ENCODE data around the gene KLLN. TPM values are rescaled to one million over a fixed set of nuclear protein-coding genes. Genes with fewer than 3 reads are reported as not detected.
A peak's percentile ranks its signal among the peaks of the same experiment; 100 is the strongest.

The KLLN gene
- total and polyA plus RNA-seq, 2 donors (not counting 1 experiment from before 2014, with no cell fraction given): 0.45 to 2.2 TPM

DNA sequence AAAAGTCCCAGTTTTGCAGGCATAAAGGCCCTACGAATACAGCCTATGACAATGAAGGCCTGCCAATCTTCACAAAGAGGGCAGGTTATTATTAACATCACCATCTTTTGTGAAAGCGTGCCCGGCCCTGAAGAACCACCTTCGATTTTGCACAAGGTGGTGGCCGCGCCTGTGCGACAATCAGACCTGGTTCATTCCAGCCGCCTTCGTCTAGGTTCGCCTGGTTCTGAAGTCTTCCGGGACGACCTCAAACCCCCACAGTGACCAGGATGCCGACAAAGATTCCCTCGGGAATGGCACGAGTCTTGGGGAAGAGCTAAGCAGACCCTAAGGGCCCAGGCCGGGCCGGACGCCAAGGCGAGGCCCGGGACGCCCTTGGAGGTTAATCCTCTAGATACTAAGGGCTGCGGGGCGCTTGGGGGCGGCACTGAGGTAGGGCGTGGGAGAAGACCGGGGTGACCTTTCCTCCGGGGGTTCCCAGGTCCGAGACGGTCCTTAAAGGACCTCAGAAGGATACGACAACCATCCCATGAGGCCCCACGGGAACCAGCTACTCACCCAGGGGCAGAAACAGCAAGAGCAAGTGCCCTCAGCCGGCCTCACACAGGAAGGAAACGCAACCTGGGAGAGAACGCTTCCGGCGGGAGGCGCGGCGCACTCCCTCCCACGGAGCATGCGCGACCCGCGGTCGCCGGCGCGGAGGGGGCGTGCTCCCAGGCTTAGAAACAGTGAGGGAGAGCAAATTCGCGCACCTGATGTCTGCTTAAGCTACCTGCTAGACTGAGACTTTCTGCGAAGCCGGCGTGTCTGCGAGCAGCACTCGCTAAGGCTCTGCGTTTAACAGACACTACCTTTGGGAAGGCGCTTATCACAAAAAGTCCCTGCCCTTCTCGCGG is 45.5 kb downstream of the KLLN start, which contains the start of gene ATAD1:
Gene ATAD1 (minus strand): TSS at position 618 of the 896 bp plus-strand sequence. CDS start 3,627 bp downstream, outside the sequence.
- Mint-ChIP-seq H3K27me3 (no peaks in the 10 kb centered on the region), H3K4me1 (peaks cover 37% of the 10 kb centered on the region), H3K4me3 (peak within 1 kb of the TSS; percentile 96), H3K9me3 (ENCODE audit: insufficient read depth) (no peaks in the 10 kb centered on the region), H3K27ac (peak within 1 kb of the TSS; percentile 97)
- DNase-seq: peak; percentile 93
- Histone ChIP-seq H3K27ac (ENCODE audit: low read length in 2 of 2) (peak within 1 kb of the TSS; percentile 91 to 95), H3K9me3 (ENCODE audit: control extremely low read depth in 1 of 3, control insufficient read depth in 2 of 3, insufficient read depth in 1 of 3, low read length in 2 of 3) (no peaks in the 10 kb centered on the region), H3K4me3 (ENCODE audit: control extremely low read depth in 1 of 5, extremely low read depth in 1 of 5, insufficient read depth in 1 of 5, low read depth in 2 of 5, low read length in 4 of 5) (peak within 1 kb of the TSS; percentile 84 to 93 (median 87)), H4K20me1 (ENCODE audit: control insufficient read depth, insufficient read depth, low read length, poor library complexity, severe bottlenecking) (peaks cover 19% of the 10 kb centered on the region), H3K36me3 (replicated peaks in 1 of 2; ENCODE audit: control extremely low read depth in 1 of 2, control insufficient read depth in 1 of 2, extremely low read depth in 1 of 2, insufficient read depth in 2 of 2, low read length in 1 of 2) (peaks cover 0 to 2% of the 10 kb centered on the region in 2 experiments), H3K9ac (ENCODE audit: low read length) (peak within 1 kb of the TSS; percentile 87), H2AFZ (ENCODE audit: insufficient read depth, low read depth, low read length, poor library complexity, severe bottlenecking) (peak within 1 kb of the TSS; percentile 88), H3K79me2 (ENCODE audit: control insufficient read depth, insufficient read depth, low read length) (peaks cover 47% of the 10 kb centered on the region), H3K27me3 (replicated peaks in 1 of 4; ENCODE audit: control extremely low read depth in 1 of 4, control insufficient read depth in 3 of 4, insufficient read depth in 4 of 4, low read length in 3 of 4) (no peaks in the 10 kb centered on the region), H3K4me2 (replicated peaks; ENCODE audit: low read depth, low read length, poor library complexity, severe bottlenecking) (peak within 1 kb of the TSS; percentile 84), H3K4me1 (ENCODE audit: control insufficient read depth in 2 of 2, insufficient read depth in 2 of 2, low read length in 2 of 2) (peaks cover 15 to 25% of the 10 kb centered on the region in 2 donors)
- ATAC-seq (ENCODE audit: low read depth): peak; percentile 81
- under 1% methylated on average over 60 of the region's 60 CpGs for WGBS (ENCODE audit: insufficient coverage)
- POLR2A ChIA-PET: interaction anchor here (1.0 to 3.4 kb wide), 2 partner anchors 45 to 765 kb away, joined by 5 to 27 read pairs; partner anchors contain the start of genes KLLN, PTEN and RNLS
- CTCF ChIA-PET: interaction anchor here (0.8 to 2.7 kb wide), 7 partner anchors 29 to 1019 kb away, joined by 3 to 12 read pairs (median 4); partner anchors contain the start of genes KLLN and PTEN
- intact Hi-C loops (cut with micrococcal nuclease): loop anchor here (1.0 to 5.0 kb wide), 4 partner anchors 44 to 1594 kb away; partner anchors contain the start of genes IFIT5 and RNLS
- no peak for TF ChIP-seq EZH2 (IDR thresholded peaks at IDR 0.05; ENCODE audit: borderline replicate concordance, insufficient read depth, low read depth, low read length, poor library complexity, severe bottlenecking)
- TF ChIP-seq, protein P1, sequence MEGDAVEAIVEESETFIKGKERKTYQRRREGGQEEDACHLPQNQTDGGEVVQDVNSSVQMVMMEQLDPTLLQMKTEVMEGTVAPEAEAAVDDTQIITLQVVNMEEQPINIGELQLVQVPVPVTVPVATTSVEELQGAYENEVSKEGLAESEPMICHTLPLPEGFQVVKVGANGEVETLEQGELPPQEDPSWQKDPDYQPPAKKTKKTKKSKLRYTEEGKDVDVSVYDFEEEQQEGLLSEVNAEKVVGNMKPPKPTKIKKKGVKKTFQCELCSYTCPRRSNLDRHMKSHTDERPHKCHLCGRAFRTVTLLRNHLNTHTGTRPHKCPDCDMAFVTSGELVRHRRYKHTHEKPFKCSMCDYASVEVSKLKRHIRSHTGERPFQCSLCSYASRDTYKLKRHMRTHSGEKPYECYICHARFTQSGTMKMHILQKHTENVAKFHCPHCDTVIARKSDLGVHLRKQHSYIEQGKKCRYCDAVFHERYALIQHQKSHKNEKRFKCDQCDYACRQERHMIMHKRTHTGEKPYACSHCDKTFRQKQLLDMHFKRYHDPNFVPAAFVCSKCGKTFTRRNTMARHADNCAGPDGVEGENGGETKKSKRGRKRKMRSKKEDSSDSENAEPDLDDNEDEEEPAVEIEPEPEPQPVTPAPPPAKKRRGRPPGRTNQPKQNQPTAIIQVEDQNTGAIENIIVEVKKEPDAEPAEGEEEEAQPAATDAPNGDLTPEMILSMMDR (IDR thresholded peaks at IDR 0.05): peak; percentile 16

Data from B cell (primary cell).